GM21528 (cell line): ENCODE measurements around the gene GOLT1A.

Experiments
- ATAC-seq: cut with Tn5 transposase; IDR thresholded peaks from one replicate; pipeline ENCODE4 v1.9.1; 2021; ENCODE audit warnings: mild to moderate bottlenecking, moderate library complexity; ENCODE audit not compliant: unreplicated experiment, low FRiP score

Gene GOLT1A

DNA sequence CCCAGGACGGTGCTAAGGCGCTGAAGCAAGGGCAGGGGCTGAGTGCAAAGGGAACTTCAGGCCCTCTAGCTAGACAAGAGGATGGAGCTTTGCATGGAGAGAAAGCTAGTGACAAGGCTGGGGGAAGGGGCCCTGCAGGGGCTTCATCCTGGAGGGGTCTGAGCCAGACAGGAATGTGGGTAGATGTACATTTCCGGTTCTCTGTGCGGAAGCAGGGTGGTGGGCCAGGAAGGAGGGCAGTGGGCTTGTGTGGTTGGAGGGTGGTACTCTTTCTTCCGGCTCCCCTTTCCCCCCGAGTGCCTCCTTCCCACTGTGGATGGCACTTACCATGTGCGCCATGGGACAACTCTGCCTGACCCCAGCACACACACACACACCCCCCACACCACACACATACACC, 19.0 kb downstream of the GOLT1A start:
- ATAC-seq: no peak

DNA sequence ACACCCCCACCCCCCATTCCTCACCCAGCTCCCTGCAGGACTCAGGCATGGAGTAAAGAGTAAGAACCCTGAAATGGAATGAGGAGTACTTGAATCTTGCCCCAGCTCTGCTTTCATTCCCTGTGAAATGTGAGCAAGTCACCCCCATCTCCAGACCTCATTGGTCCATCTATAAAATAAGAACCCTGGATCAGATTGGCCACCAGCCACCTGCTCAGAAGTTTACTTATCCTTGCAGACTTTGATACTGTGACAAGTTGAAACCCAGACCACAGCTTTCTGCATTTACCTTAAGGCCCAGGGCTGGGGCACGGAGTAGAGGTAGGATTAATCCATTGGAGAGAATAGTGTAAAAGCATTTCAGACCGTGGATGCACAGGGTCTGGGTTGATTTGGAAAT, 19.7 kb downstream of the GOLT1A start:
- ATAC-seq: no peak

DNA sequence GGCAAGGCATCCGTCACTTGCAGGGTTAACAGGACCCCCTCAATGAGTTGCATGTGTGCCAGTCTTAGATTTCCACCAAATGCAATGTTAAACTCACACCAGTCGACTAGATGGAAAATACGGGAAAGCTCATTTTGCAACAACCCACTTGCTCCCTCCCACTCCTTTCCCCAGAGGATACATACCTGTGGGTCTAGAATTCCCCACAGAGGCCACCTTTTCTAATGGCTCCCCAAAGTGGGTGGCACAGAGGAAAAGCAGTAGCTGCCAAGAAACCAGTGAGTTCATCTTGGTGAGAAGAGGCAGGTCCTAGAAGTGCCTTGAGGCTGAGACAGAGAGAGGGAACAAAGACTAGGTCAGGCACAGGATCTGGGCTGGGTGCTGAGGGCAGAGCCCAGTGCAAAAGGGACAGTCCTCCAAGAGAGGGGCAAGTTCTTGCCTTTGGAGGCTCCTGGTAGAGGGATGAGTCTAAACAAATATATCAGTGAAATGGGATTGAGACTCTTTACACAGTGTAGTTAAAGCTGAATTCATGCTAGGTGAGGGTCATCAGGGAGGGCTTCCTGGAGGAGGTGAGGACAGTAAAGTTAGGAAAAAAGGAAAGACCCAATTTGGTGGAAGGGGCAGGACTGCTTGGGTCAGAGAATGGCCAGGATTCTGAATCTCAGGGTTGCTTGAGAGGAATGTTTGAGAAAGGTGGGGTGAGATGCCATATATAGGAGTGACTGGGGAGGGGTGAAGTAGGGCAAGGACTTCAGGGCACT, 21.0 kb downstream of the GOLT1A start:
- no peak for ATAC-seq

DNA sequence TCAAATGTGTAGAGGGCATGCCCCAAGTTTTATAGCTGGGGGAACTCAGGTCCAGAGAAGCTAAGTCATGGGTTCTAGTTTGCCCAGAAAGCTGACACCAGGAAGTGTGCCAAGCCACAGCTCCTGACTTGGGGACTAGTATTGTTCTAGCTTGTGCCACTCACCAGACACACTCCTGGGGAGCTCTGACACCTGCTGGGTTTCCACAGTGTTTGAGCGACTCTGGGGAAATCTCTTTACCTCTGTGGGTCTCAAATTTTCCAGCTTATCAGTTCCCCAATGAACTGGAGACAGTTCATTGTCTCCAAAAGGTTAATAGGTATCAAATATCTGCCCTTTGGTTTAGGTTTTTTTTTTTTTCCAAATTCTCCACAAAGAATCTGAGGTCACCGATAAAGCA, 21.7 kb downstream of the GOLT1A start:
- ATAC-seq: no peak

DNA sequence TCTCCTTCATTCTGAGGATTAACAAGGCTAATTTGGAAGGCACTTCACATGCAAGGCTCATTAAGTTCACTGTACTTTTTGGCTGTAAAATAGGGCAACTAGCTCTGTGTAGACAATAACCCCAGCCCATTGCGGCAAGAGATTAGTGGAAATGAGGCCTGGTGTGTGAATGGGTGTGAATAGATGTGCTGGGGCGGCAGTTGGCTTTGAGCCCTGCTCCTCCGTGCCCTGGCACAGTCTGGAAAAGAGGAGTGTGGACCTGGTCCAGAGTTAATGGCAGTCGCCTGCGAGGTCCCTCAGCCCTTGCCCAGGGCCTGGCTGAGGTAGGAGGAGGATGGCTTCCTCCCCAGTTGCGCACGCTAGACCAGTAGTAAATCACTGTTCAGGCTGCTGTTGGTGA, 22.3 kb downstream of the GOLT1A start:
- no peak for ATAC-seq

DNA sequence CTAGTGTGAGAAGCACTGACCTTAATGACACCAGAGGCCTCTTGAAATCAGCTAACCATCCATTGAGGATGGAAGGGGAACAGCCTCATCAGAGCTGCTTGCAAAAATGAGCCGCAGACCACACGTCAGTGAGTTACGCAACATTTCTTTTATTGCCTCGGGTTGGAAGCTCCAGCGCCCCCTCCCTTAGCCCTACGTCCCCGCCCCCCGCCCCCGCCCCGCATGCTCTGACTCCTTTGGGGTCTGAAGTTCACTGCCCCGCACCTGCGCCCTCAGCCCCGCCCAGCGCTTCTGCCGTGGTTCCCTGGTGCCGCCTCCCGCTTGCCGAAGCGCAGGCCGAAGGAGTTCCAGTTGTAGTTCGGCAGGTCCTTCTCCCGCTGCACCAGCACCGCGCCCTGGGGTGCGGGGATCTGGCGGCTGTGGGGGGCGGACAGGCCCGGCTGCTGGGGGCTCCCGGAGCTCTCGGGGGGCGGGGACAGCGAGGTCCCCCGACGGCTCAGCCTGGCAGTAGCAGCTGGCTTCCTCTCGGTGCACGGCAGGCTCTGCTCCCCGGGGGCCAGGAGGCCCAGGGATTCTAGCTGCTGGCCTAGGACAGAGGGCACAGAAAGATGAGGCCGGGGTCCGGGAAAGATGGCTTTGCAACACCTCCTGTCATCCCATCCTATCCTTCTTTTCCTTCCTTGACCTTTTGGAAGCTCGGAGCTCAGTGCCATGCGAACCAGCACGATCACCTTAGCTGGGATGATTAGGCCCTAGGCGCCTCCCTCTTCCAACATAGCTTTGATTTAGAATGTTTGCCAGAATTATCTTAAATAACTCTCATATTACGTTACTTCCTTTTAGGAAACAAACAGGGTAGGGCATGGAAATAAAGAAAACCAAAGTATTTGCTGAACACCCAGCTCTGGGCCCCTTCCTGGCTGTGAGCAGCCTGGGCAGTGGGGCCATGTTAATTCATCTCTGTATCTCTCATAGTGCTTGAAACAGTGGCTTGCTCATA, 23.3 kb downstream of the GOLT1A start:
- no peak for ATAC-seq

DNA sequence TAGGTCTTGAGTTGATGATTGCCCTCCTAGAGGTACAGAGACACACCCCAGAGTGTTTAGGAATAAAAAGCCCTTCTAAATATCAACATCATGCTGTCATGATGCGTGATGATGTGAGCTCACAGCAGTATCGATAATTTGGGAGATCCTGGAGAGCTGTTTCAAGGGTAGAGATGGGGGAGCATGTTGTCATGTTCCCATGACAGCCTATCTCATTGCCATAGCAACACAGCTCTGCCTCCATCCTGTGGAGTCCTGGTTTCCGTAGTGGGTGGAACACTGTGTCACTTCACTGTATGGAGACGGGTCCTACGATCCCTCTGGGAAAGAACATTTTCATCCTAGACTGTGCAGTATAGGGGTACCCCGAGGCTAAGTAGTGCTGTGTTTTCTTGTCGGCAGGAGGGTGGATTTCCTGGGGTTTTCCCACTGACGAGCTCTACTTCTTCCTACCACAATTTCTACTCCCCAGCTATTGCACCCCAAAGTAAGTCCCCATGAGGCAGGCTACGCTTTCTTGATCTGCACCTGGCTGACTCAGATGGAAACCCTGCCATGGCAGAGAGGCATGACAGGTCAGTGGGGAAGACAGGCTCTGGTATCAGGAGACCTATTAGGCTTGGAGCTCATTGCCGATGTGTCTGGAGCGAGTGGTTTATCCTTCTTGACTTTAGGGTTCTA, 24.7 kb downstream of the GOLT1A start:
- no peak for ATAC-seq

DNA sequence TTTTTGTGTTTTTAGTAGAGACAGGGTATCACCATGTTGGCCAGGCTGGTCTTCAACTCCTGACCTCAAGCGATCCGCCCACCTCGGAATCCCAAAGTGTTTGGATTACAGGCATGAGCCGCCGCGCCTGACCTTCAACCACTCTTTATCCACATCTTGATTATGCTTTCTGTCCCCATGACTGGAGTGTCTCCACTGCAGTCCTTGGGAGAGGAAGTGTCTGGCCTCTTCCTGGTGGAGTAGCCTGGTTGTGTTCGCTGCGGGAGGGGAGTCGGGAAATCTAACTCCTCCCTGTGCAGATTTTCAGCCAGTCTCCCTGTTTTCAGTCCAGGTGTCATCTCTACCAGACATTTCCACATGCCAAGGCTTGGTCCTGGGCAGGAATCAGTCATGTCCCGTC, 27.2 kb downstream of the GOLT1A start:
- no peak for ATAC-seq

DNA sequence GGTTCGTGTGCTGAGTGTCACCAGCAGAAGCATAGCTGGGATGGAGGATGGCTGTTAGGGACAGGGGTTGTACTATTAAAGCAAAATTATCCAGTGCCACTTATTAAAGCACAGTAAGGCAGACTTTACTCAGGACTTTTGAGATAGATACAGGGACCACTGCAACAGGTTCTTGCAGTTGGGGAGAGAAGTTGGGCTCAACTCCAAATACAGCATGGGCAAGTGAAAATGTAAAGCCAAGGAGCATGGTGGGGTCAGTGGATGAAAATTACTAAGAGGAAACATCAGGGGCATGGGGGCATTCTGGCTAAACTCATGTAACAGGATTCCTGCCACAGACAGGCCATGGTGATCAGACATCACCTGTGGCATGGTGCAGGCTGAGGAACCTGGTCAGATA, 32.7 kb downstream of the GOLT1A start:
- no peak for ATAC-seq

DNA sequence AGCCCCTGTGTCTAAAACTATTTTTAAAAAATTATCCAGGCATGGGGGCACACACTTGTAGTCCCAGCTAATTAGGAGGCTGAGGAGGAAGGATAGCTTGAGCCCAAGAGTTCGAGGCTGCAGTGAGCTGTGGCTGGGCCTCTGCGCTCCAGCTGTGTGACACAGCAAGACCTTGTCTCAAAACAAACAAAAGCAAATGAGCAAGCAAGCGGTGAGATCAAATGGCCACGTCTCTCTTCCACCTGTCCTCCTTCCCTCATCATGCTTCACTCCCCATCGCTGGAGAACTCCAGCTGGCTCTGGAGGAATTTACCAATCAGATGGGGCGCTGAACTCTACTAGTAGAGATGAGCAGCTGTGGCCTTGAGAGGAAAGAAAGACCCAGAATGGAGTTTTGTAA, 33.7 kb downstream of the GOLT1A start:
- ATAC-seq: no peak

DNA sequence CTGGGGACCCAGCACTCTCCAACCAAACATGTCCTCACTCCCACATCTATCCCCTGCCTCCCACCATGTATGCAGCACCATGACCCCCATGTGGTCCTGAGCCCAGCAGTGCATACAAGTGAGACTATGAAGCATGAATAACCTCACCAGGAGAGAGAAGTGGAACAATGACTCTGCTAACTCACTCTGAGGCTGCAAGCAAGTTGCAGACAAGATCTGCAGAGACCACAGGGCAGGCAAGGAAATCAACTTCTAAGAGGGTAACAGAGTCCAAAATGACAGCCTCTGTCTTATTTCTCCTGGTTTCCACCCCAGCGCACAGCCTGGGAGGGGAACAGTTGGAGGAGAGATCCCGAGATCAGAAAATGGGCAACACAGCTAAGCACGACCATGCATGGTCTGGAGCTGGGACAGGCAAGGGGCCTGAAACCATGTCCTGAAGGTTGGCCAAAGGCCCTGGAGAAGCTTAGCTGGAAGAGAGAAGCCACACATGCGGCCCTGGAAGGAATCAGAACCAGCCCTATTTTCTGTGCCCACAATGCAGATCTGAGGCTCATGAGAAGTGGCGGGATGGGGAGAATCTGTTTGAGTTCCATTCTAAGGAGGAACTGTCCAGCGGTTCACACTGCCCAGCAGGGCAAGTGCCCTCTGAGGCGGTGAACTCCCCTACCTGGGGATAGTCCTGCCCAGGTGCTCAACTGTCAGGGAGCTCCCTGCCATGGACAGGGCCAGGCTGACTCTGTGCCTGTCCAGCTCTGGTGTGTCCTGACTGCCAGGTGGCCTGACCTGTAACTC, 35.1 kb downstream of the GOLT1A start:
- ATAC-seq: no peak

DNA sequence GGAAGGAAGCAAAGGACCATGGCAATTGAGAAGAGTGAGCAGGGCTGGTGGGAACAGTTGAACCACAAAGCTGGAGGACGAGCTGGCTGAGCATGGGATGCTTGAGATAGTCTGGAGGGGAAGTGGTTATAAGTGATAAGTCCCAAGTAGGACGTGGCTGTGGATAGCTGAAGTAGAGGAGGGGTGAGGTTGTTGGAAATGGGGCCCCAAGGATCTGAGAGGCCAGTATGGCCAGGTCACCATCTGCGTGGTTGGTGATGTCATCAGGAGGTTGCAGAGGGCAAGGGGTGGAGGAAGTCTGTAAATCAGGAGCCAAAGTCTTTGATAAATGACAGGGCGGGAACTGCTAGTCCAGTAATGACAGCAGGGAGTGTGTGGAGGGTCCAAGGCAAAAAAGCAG, 36.7 kb downstream of the GOLT1A start:
- ATAC-seq: no peak

DNA sequence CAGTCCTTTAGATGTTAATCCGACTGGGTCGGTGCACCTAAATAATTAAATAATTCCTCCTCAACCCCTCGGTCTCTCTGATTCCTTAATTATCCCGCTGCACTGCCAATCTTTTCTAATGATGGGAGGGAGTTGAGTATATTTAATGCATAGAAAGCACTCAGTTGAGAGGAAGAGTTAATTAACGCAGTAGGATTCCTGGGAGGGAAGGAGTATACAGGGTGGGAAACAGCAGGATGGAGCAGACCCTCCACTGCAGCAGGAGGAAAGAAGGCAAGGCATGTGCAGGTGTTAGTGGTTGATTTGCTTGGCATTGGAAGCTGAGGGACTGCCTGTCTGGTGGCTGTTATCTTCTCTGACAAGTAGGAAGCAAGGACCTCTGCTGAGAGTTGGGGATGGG, 37.7 kb downstream of the GOLT1A start:
- ATAC-seq: no peak

DNA sequence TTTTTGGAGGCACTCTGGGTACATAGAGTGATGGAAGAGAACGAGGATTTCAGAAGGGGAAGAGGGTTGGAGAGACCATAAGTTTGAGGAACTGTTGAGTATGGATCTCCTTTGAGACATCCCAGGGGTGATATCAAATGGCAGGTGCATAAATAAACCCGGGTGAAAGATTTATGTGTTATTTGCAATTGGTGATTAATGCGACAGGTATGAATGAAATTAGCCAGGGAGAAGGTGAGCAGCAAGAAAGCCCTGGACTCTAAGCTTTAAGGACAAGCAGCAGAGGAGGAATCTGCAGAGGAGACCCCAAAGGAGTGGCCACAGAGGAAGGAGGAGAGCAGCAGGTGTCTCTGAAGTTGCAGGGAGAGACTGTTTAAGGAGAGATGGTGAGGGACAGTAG, 38.8 kb downstream of the GOLT1A start:
- ATAC-seq: no peak

DNA sequence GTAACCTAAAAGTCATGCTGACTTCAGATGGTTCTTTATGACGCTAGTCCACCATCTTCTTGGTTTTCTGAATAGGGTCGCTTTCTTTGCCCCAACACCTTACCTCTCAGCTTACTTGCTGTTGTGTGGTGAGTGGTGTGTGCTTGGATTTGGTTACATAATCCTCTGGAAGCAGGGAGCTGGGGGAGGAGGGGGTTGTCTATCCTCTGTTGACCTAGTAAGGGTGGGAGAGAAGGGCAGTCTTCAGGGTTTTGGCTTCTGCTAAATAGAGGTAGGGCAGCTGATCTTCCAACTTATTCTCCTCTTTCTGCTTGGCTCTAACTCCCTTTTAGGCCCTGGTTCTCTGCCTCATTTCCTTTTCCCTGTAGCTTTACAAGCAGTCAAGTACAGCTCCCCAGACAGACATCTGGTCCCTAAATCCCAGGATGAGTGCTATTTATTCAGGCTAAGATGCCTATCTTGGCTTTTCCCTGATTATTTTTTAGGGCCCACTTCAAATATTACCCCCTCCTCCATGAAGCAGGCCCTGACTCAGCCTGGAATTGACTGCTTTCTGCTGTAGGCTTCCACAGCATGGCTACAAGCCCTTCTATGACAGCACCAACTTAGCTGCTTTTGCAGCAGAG, 41.3 kb downstream of the GOLT1A start:
- no peak for ATAC-seq

DNA sequence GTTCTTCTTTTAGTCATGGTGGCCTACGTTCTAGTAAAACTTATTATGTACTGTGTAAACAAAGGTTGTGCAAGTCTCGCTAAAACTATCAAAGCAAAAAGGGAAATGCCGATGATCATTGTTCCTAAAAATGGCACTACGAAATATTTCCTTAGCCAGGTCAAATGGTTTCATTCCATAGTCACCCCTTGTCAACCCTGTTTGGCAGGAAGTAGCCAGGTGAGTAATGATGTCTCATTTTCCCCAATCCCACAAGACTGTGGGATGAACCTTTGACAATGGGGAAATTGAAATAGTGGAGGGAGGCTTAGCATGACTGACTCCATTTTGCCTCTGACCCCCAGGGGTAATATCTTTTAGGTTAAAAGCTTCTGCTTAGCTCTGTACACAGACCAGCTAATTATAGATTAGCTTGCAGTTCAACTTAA, 42.0 kb downstream of the GOLT1A start:
- no peak for ATAC-seq

DNA sequence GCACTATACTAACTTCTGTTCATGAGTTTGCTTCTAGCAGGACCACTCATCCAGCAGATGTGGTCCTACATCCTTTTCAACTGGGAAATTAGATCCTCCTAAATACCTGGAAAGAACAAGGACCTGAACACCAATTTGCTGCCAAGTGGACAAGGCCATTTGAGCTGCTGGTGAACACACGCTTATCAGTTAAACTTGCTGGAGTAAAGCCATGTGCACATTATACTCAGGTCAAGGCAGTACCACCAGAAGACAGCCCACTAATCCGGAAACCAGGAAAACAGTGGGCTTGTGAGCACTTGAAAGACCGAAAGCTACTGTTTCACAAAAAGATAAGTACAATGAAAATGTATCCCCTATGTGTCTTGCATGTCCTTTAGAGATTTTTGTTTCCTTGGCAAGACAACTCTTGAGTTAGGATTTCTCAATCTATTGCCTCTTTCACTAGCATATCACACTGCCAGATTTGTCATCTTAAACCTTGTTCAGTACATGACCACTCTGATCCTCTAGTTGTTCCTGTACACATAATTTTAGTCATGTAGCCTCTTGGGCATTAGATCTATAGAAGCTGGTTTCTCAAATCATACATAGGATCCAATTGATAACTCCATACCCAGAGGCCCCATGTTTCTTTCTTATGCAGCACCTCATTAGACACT, 43.2 kb downstream of the GOLT1A start:
- no peak for ATAC-seq

DNA sequence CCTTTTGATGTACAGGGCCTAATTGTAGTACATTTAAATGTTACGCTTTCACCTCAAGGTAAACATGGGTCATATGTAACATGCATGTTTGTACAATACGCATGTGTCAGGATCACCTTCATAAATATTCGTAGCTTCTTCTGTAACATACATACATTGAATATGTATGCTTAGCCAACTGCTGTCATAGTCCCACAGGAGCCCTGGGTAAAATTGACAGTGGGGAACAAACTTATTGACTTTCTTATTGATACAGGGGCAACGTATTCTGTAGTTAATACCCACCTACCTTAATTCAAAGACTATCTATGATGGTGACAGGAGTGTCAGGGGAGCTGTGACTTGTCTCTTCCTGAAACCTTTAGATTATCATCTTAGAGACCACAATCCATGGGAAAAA, 43.9 kb downstream of the GOLT1A start:
- ATAC-seq: no peak

DNA sequence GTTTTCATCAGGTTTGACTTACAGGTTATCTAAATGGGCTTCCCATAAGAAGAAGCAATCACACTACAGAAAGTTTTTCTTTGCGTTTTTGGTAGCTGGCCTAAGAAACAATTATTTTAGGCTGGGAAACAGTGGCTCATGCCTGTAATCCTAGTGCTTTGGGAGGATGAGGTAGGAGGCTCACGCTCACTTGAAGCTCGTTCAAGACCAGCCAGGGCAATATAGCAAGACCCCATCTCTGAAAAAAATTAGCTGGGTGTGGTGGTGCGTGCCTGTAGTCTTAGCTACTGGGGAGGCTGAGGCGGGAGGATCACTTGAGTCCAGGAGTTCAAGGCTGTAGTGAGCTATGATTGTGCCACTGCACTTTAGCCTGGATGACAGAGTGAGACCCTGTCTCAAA, 46.1 kb downstream of the GOLT1A start:
- no peak for ATAC-seq
